Mesenteric fat pad (tissue), 1 donor: ENCODE measurements around the gene SYT12. TPM values are rescaled to one million over a fixed set of nuclear protein-coding genes. Genes with fewer than 3 reads are reported as not detected.
"Not testable (repeated sequence)": the region's sequence is repeated elsewhere in the genome, so short reads cannot be mapped to it uniquely, and the experiment has no call there.

Experiments
- DNase-seq: peaks from one replicate; pipeline ENCODE4 v3.0.0-alpha.2; 2020; ENCODE audit warnings: low spot score
- long read RNA-seq: library from polyadenylated mRNA; unstranded; transcript quantifications from one replicate; pipeline ENCODE4 v2.0.0, GENCODE V29; 2020
- total RNA-seq: library from RNA; stranded (reverse); fragmentation: NEBNext Ultra II Directional; extraction: Animal tissue kit (Norgen Biotek cat#: 25700); gene quantifications from one replicate; pipeline ENCODE4 v1.2.1, GENCODE V29; 2021
- donor health status: DM: yes; HTN: yes; CAD: no.

Gene SYT12
- 3.1 TPM for total RNA-seq
- long read RNA-seq, partial matches to known transcripts = 0 of 1 reads
- long read RNA-seq, other reads (novel, unspliced or antisense) = 1 of 1 reads

GRCh38 chr11:67022961-67023956 is at the start of gene SYT12:
Gene SYT12 (plus strand): TSS chr11:67023134. CDS start chr11:67030145, 7,011 bp downstream.
- no peak for DNase-seq

GRCh38 chr11:66973956-66974580 is 48.9 kb upstream of the SYT12 start:
- no peak for DNase-seq

GRCh38 chr11:66974724-66975404 is 48.1 kb upstream of the SYT12 start, which contains the start of gene C11orf86:
Gene C11orf86 (plus strand): TSS chr11:66975304. CDS start chr11:66975363, 59 bp downstream.
- no peak for DNase-seq

- no peak for DNase-seq
These were observed 47.4 kb upstream of the SYT12 start for GRCh38 chr11:66975405-66976027.

GRCh38 chr11:66976028-66976467 is 46.9 kb upstream of the SYT12 start:
- DNase-seq = no peak

- no peak for DNase-seq
These were observed 46.0 kb upstream of the SYT12 start for GRCh38 chr11:66976925-66977324.

- no peak for DNase-seq
These were observed 44.7 kb upstream of the SYT12 start for GRCh38 chr11:66978229-66978628.

- no peak for DNase-seq
These were observed 44.2 kb upstream of the SYT12 start for GRCh38 chr11:66978717-66979116.

GRCh38 chr11:66979336-66979980 is 43.5 kb upstream of the SYT12 start:
- DNase-seq = no peak

GRCh38 chr11:66981976-66982578 is 40.9 kb upstream of the SYT12 start:
- no peak for DNase-seq

- no peak for DNase-seq
These were observed 39.5 kb upstream of the SYT12 start for GRCh38 chr11:66983275-66983924.

GRCh38 chr11:66985508-66986177 is 37.3 kb upstream of the SYT12 start:
- DNase-seq = no peak

GRCh38 chr11:66986178-66986545 is 36.8 kb upstream of the SYT12 start:
- no peak for DNase-seq

- DNase-seq = no peak
These were observed 35.7 kb upstream of the SYT12 start for GRCh38 chr11:66987158-66987620.

- no peak for DNase-seq
These were observed 34.9 kb upstream of the SYT12 start for GRCh38 chr11:66987924-66988637.

GRCh38 chr11:66988741-66989140 is 34.2 kb upstream of the SYT12 start:
- not testable (repeated sequence) for DNase-seq

GRCh38 chr11:66989360-66989759 is 33.6 kb upstream of the SYT12 start:
- DNase-seq = not testable (repeated sequence)

GRCh38 chr11:66992041-66992440 is 30.9 kb upstream of the SYT12 start:
- DNase-seq = no peak
